Measurements from ENCODE around the gene POLR1B. TPM values are rescaled to one million over a fixed set of nuclear protein-coding genes. Genes with fewer than 3 reads are reported as not detected.
A peak's percentile ranks its signal among the peaks of the same experiment; 100 is the strongest.

The POLR1B gene
- total RNA-seq, 1 donor from 2014 or later = 40.8 TPM

GRCh38 chr2:112626604-112627059, 84.4 kb downstream of the POLR1B start:
- DNase-seq (ENCODE audit: low read depth) = no peak
- peak; percentile 94 for TF ChIP-seq CTCF (IDR thresholded peaks at IDR 0.05; ENCODE audit: insufficient read depth, low read length, severe bottlenecking)
- H3K4me3 ChIP-seq (ENCODE audit: low read depth, low read length) = no peak overlapping the region
- H3K36me3 ChIP-seq (ENCODE audit: control insufficient read depth, insufficient read depth, low read length) = no peaks in the 10 kb centered on the region
- no peaks in the 10 kb centered on the region for H3K27me3 ChIP-seq (ENCODE audit: control insufficient read depth, insufficient read depth, low read length)
- no peak for FAIRE-seq

Other genes starting within 250 kb of the POLR1B start
- gene RGPD8, start 108.8 kb upstream of the POLR1B start, total RNA-seq = 6.1 and 13.4 TPM in 2 replicates
- gene TTL, start 60.3 kb upstream of the POLR1B start, total RNA-seq = 23.2 and 26.6 TPM in 2 replicates
- gene CHCHD5, start 42.1 kb downstream of the POLR1B start, total RNA-seq = 10.3 and 20.2 TPM in 2 replicates
- 47.7 and 63.4 TPM in 2 replicates for gene SLC20A1, start 103.5 kb downstream of the POLR1B start, total RNA-seq
- not detected in 2 replicates for gene NT5DC4, start 178.6 kb downstream of the POLR1B start, total RNA-seq
- 0.13 and 0.26 TPM in 2 replicates for gene CKAP2L, start 222.1 kb downstream of the POLR1B start, total RNA-seq
- 53.5 and 82.7 TPM in 2 replicates for gene IL1A, start 242.0 kb downstream of the POLR1B start, total RNA-seq

Measured in bronchial epithelial cell (primary cell).